HEK293 (cell line): Measurements from ENCODE around the gene NXPH2.

Source experiments
- HIC1 ChIP-seq: fragments of 450-650 bp; formaldehyde crosslinking; IDR thresholded peaks from 2 replicates; pipeline ENCODE4 v1.5.1; 2016; ENCODE audit warnings: missing biosample characterization, missing genetic modification characterization
- YY1 ChIP-seq: fragments of 450-650 bp; formaldehyde crosslinking; IDR thresholded peaks from 2 replicates; pipeline ENCODE4 v1.5.1; 2018; ENCODE audit warnings: missing biosample characterization, missing genetic modification characterization
- ZBTB1 ChIP-seq: fragments of 450-650 bp; formaldehyde crosslinking; IDR thresholded peaks from 2 replicates; pipeline ENCODE4 v1.5.1; 2016; ENCODE audit warnings: missing biosample characterization, missing genetic modification characterization
- ZBTB17 ChIP-seq: fragments of 450-650 bp; formaldehyde crosslinking; IDR thresholded peaks from 2 replicates; pipeline ENCODE4 v1.5.1; 2016; ENCODE audit warnings: missing biosample characterization, missing genetic modification characterization
- ZBTB21 ChIP-seq: fragments of 450-650 bp; formaldehyde crosslinking; IDR thresholded peaks from 2 replicates; pipeline ENCODE4 v1.5.1; 2017; ENCODE audit warnings: missing biosample characterization, missing genetic modification characterization
- ZFP37 ChIP-seq: fragments of 450-650 bp; formaldehyde crosslinking; IDR thresholded peaks from 2 replicates; pipeline ENCODE4 v1.5.1; 2016; ENCODE audit warnings: missing biosample characterization, missing genetic modification characterization
- ZNF10 ChIP-seq: fragments of 450-650 bp; formaldehyde crosslinking; IDR thresholded peaks from 2 replicates; pipeline ENCODE4 v1.5.1; 2017; ENCODE audit warnings: missing biosample characterization, missing genetic modification characterization
- ZNF155 ChIP-seq: fragments of 450-650 bp; formaldehyde crosslinking; IDR thresholded peaks from 2 replicates; pipeline ENCODE4 v1.5.1; 2016; ENCODE audit warnings: missing biosample characterization, missing genetic modification characterization
- ZNF19 ChIP-seq: fragments of 450-650 bp; formaldehyde crosslinking; IDR thresholded peaks from 2 replicates; pipeline ENCODE4; 2016; ENCODE audit warnings: missing biosample characterization, missing genetic modification characterization, low read depth
- ZNF214 ChIP-seq: fragments of 450-650 bp; formaldehyde crosslinking; IDR thresholded peaks from 2 replicates; pipeline ENCODE4 v1.5.1; 2017; ENCODE audit warnings: missing biosample characterization, mild to moderate bottlenecking, missing genetic modification characterization, borderline replicate concordance
- ZNF248 ChIP-seq: fragments of 450-650 bp; formaldehyde crosslinking; IDR thresholded peaks from 2 replicates; pipeline ENCODE4 v1.5.1; 2017; ENCODE audit warnings: missing biosample characterization, missing genetic modification characterization
- ZNF341 ChIP-seq: fragments of 450-650 bp; formaldehyde crosslinking; IDR thresholded peaks from 2 replicates; pipeline ENCODE4; 2016; ENCODE audit warnings: low read depth, missing biosample characterization, missing genetic modification characterization
- ZNF449 ChIP-seq: fragments of 450-650 bp; formaldehyde crosslinking; IDR thresholded peaks from 2 replicates; pipeline ENCODE4 v1.5.1; 2017; ENCODE audit warnings: missing biosample characterization, mild to moderate bottlenecking, missing genetic modification characterization, moderate library complexity
- ZNF473 ChIP-seq: fragments of 450-650 bp; formaldehyde crosslinking; IDR thresholded peaks from 2 replicates; pipeline ENCODE4 v1.5.1; 2017; ENCODE audit warnings: missing biosample characterization, missing genetic modification characterization
- ZNF548 ChIP-seq: fragments of 450-650 bp; formaldehyde crosslinking; IDR thresholded peaks from 2 replicates; pipeline ENCODE4 v1.5.1; 2016; ENCODE audit warnings: missing biosample characterization, missing genetic modification characterization
- ZNF561 ChIP-seq: fragments of 450-650 bp; IDR thresholded peaks from 2 replicates; pipeline ENCODE4 v1.5.1; 2018; ENCODE audit warnings: missing biosample characterization, missing genetic modification characterization, borderline replicate concordance
- ZNF600 ChIP-seq: fragments of 450-650 bp; formaldehyde crosslinking; IDR thresholded peaks from 2 replicates; pipeline ENCODE4 v1.5.1; 2016; ENCODE audit warnings: missing biosample characterization, missing genetic modification characterization
- ZNF623 ChIP-seq: fragments of 450-650 bp; formaldehyde crosslinking; IDR thresholded peaks from 2 replicates; pipeline ENCODE4 v1.5.1; 2016; ENCODE audit warnings: missing biosample characterization, missing genetic modification characterization
- ZNF624 ChIP-seq: fragments of 450-650 bp; formaldehyde crosslinking; IDR thresholded peaks from 2 replicates; pipeline ENCODE4 v1.5.1; 2017; ENCODE audit warnings: missing biosample characterization, missing genetic modification characterization
- ZNF664 ChIP-seq: fragments of 450-650 bp; formaldehyde crosslinking; IDR thresholded peaks from 2 replicates; pipeline ENCODE4 v1.5.1; 2016; ENCODE audit warnings: missing biosample characterization, missing genetic modification characterization
- ZNF692 ChIP-seq: fragments of 450-650 bp; formaldehyde crosslinking; IDR thresholded peaks from 2 replicates; pipeline ENCODE4 v1.5.1; 2016; ENCODE audit warnings: missing biosample characterization, missing genetic modification characterization
- ZXDB ChIP-seq: fragments of 450-650 bp; formaldehyde crosslinking; IDR thresholded peaks from 2 replicates; pipeline ENCODE4 v1.5.1; 2016; ENCODE audit warnings: missing biosample characterization, missing genetic modification characterization
- TF ChIP-seq, protein P1 (sequence below): fragments of 450-650 bp; IDR thresholded peaks from 2 replicates; pipeline ENCODE4 v1.5.1; 2018; ENCODE audit warnings: missing biosample characterization, missing genetic modification characterization
- TF ChIP-seq, protein P2 (sequence below): fragments of 450-650 bp; formaldehyde crosslinking; IDR thresholded peaks from 2 replicates; pipeline ENCODE4 v1.5.1; 2016; ENCODE audit warnings: missing biosample characterization, missing genetic modification characterization
- TF ChIP-seq, protein P3 (sequence below): fragments of 450-650 bp; formaldehyde crosslinking; IDR thresholded peaks from 2 replicates; pipeline ENCODE4 v1.5.1; 2016; ENCODE audit warnings: missing biosample characterization, missing genetic modification characterization

NXPH2 gene

GRCh38 chr2:138779781-138780445 lies at the start of gene NXPH2 (continued):
- no peak for TF ChIP-seq ZNF214
- TF ChIP-seq ZNF600 = peak; percentile 77; the same call in 1 of the 2 replicates
- TF ChIP-seq YY1 = no peak
- no peak for TF ChIP-seq ZNF248
- TF ChIP-seq ZNF473 (tag by site-specific recombination) = no peak
- TF ChIP-seq ZNF155 = no peak
- no peak for TF ChIP-seq ZBTB21 (tag by site-specific recombination)
- no peak for TF ChIP-seq ZNF624 (tag by site-specific recombination)
- no peak for TF ChIP-seq ZBTB17 (tag by site-specific recombination)
- no peak for TF ChIP-seq ZNF561 (tag by site-specific recombination)
- TF ChIP-seq, protein P1, sequence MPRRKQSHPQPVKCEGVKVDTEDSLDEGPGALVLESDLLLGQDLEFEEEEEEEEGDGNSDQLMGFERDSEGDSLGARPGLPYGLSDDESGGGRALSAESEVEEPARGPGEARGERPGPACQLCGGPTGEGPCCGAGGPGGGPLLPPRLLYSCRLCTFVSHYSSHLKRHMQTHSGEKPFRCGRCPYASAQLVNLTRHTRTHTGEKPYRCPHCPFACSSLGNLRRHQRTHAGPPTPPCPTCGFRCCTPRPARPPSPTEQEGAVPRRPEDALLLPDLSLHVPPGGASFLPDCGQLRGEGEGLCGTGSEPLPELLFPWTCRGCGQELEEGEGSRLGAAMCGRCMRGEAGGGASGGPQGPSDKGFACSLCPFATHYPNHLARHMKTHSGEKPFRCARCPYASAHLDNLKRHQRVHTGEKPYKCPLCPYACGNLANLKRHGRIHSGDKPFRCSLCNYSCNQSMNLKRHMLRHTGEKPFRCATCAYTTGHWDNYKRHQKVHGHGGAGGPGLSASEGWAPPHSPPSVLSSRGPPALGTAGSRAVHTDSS (tag by site-specific recombination) = no peak
- TF ChIP-seq ZBTB1 = no peak
- TF ChIP-seq ZNF10 = peak; percentile 57; the same call in 1 of the 2 replicates
- no peak for TF ChIP-seq ZNF664 (tag by site-specific recombination)
- TF ChIP-seq ZFP37 (tag by site-specific recombination) = 0 out of 2 replicates have a peak, but pooled peaks have one; percentile 27
- TF ChIP-seq, protein P2, sequence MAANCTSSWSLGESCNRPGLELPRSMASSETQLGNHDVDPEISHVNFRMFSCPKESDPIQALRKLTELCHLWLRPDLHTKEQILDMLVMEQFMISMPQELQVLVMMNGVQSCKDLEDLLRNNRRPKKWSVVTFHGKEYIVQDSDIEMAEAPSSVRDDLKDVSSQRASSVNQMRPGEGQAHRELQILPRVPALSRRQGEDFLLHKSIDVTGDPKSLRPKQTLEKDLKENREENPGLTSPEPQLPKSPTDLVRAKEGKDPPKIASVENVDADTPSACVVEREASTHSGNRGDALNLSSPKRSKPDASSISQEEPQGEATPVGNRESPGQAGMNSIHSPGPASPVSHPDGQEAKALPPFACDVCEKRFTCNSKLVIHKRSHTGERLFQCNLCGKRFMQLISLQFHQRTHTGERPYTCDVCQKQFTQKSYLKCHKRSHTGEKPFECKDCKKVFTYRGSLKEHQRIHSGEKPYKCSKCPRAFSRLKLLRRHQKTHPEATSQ = 0 out of 2 replicates have a peak, but pooled peaks have one; percentile 13
- TF ChIP-seq ZNF341 = no peak
- TF ChIP-seq ZXDB = peak; percentile 43
- TF ChIP-seq, protein P3, sequence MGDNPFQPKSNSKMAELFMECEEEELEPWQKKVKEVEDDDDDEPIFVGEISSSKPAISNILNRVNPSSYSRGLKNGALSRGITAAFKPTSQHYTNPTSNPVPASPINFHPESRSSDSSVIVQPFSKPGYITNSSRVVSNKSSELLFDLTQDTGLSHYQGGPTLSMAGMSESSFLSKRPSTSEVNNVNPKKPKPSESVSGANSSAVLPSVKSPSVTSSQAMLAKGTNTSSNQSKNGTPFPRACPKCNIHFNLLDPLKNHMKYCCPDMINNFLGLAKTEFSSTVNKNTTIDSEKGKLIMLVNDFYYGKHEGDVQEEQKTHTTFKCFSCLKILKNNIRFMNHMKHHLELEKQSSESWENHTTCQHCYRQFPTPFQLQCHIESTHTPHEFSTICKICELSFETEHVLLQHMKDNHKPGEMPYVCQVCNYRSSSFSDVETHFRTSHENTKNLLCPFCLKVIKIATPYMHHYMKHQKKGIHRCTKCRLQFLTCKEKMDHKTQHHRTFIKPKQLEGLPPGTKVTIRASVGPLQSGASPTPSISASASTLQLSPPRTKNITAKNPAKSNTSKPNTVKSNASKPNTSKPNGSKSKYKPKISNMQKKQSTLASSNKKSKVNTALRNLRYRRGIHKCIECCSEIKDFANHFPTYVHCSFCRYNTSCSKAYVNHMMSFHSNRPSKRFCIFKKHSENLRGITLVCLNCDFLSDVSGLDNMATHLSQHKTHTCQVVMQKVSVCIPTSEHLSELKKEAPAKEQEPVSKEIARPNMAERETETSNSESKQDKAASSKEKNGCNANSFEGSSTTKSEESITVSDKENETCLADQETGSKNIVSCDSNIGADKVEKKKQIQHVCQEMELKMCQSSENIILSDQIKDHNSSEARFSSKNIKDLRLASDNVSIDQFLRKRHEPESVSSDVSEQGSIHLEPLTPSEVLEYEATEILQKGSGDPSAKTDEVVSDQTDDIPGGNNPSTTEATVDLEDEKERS = no peak
- peak; percentile 43; the same call in 1 of the 2 replicates for TF ChIP-seq ZNF449 (tag by site-specific recombination)
- 0 out of 2 replicates have a peak, but pooled peaks have one; percentile 24 for TF ChIP-seq HIC1 (tag by site-specific recombination)
- TF ChIP-seq ZNF692 = peak; percentile 70; the same call in 1 of the 2 replicates
- TF ChIP-seq ZNF19 (tag by site-specific recombination) = no peak
- TF ChIP-seq ZNF623 = no peak
- TF ChIP-seq ZNF548 (tag by site-specific recombination) = no peak
- TF ChIP-seq, all 188 proteins: peak for 19
